Esophagus squamous epithelium (tissue), 4 donors: Measurements from ENCODE around the gene TBX15.

Source experiments
- POLR2A ChIP-seq, 4 donors: fragments of 450-650 bp; IDR thresholded peaks; one replicate each; pipeline ENCODE4 v1.6.1; 2017; ENCODE audit warnings: antibody characterized with exemption in 4 of 4, mild to moderate bottlenecking in 4 of 4, moderate library complexity in 3 of 4
- TF ChIP-seq, protein P1 (sequence below), 6 experiments: fragments of 450-650 bp in 4 of 6; fragments of 200-600 bp in 2 of 6; sonication (generic) in 2 of 6; IDR thresholded peaks; one replicate each; pipeline ENCODE4 v1.5.1; 2016 to 2019; ENCODE audit warnings: antibody characterized with exemption in 6 of 6, mild to moderate bottlenecking in 4 of 6, moderate library complexity in 4 of 6

DNA sequence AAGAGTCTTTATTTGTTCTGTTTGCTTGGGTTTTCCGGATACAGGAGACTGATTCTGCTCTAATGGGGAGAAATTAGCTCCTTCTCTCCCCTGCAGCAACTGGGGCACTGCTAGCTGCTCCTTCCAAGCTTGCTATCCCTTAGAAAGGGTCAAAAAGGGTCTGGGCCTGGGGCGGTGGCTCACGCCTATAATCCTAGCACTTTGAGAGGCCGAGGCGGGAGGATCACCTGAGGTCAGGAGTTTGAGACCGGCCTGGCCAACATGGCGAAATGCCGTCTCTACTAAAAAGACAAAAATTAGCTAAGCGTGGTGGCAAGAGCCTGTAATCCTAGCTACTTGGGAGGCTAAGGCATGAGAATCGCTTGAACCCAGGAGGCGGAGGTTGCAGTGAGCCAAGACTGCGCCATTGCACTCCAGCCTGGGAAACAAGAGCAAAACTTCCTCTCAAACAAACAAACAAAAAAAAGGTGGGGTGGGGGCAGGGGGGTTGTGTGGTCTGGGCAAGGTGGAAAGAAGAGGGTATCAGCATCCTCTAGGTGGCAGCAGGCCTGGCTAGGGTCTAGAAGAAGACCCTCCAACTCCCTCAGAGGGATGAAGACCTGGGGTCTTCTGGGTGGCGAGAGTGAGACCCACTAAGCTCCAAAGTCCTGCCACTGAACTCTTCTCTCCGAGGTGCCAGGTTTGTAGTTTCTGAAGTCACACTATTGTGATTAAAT is 15.4 kb upstream of the TBX15 start:
- TF ChIP-seq, protein P1, sequence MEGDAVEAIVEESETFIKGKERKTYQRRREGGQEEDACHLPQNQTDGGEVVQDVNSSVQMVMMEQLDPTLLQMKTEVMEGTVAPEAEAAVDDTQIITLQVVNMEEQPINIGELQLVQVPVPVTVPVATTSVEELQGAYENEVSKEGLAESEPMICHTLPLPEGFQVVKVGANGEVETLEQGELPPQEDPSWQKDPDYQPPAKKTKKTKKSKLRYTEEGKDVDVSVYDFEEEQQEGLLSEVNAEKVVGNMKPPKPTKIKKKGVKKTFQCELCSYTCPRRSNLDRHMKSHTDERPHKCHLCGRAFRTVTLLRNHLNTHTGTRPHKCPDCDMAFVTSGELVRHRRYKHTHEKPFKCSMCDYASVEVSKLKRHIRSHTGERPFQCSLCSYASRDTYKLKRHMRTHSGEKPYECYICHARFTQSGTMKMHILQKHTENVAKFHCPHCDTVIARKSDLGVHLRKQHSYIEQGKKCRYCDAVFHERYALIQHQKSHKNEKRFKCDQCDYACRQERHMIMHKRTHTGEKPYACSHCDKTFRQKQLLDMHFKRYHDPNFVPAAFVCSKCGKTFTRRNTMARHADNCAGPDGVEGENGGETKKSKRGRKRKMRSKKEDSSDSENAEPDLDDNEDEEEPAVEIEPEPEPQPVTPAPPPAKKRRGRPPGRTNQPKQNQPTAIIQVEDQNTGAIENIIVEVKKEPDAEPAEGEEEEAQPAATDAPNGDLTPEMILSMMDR (IDR thresholded peaks at IDR 0.05) = no peak
- TF ChIP-seq POLR2A (IDR thresholded peaks at IDR 0.05) = no peak
